NCI-H2196 (cell line): Measurements from ENCODE around the gene ZNF367.

Source experiments
- DNase-seq: peaks from one replicate; lab custom pipeline; 2025; ENCODE audit not compliant: unreplicated experiment; lab: John Stamatoyannopoulos, UW

The ZNF367 gene

GRCh38 chr9:96437454-96437853 lies 19.3 kb upstream of the ZNF367 start:
- DNase-seq = no peak

- no peak for DNase-seq
These were observed 18.4 kb upstream of the ZNF367 start for GRCh38 chr9:96436456-96437126.

GRCh38 chr9:96436063-96436455 lies 17.9 kb upstream of the ZNF367 start:
- DNase-seq = no peak

GRCh38 chr9:96435345-96435744 lies 17.2 kb upstream of the ZNF367 start:
- DNase-seq = no peak

- DNase-seq = no peak
These were observed 12.2 kb upstream of the ZNF367 start for GRCh38 chr9:96430377-96430776.

DNA sequence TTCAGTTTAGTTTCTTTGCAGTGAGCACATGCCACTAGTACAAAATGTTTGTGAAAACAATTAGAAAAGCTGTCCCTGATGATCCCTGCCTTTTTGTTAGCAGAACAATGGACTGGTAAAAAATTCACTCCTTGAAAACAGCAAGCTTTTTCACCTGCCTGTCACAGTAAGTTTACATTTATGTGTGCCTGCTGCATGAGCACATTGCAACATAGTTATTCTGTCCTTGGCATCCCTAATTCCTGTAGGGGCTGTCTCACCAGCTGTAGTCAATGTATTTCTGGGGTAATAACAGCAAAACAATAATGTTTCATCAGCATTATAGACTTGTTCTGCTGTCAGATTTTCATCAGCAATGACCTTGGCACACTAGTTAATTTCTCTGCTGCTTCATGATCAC lies 11.6 kb upstream of the ZNF367 start:
- DNase-seq = no peak

GRCh38 chr9:96425500-96426169 lies 7.5 kb upstream of the ZNF367 start:
- no peak for DNase-seq

- no peak for DNase-seq
These were observed 5.8 kb upstream of the ZNF367 start for GRCh38 chr9:96423985-96424336.

DNA sequence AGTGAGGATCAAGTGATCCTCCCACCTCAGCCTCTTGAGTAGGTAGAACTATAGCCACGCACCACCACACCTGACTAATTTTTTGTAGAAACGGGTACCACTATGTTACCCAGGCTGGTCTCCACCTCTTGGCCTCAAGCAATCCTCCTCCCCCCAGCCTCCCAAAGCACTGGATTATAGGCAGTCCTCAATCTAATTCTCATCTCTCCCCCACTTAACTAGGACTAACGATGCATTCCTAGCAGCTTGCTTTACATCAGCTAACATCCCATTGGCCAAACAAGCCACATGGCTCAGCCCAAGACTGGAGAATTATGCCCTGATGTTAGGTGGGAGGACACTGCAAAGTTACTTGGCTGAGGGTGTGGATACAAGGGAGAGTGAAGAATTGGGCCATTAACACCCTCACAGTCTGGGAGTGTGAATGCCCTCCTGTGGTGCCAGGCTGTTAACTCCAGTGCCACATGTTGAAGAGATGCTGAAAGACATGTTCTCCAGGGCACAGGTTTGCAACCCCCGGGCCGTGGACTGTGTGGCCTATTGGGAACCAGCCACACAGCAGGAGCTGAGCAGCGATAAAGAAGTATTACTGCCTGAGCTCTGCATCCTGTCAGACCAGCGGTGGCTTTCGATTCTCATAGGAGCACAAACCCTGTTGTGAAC lies 5.3 kb upstream of the ZNF367 start:
- no peak for DNase-seq

DNA sequence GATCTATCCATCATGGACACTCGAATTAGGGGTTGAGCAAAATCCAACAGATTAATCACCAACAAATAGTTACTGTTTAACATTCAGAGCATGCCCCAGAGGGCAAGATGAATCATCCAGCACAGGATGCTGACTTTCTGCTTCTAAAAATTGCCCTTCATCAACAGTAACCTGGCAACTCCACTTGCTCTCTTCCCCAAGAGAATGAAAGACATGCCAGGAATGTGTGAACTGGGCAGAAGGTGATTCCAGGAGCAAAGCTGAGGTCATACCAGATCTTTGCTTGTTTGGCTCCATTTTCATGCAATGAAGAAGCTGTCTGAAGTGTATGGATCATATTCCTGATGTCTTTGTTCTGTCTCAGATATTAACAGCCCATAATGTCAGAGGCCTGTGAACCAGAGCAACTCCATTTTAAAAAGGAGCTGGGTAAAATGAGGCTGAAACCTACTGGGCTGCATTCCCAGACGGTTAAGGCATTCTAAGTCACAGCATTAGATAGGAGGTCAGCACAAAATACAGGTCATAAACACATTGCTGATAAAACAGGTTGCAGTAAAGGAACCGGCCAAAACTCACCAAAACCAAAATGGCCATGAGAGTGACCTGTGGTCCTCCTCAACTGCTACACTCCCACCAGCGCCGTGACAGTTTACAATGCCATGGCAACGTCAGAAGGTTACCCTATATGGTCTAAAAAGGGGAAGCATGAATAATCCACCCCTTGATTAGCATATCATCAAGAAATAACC lies 2.5 kb upstream of the ZNF367 start:
- peak; percentile 63 for DNase-seq

DNA sequence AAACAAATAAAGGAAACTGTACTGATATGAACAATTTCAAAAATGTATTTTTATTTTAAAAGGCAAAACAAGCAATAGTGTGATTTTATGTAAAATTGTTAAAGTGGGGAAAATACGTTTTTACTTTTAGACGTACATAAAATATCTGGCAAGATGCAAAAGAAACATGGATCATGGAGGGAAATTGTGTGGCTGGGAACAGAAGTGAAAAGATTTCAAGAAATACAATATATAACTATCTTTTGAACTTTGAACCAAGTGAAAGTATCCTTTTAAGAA lies 1.5 kb upstream of the ZNF367 start:
- no peak for DNase-seq

DNA sequence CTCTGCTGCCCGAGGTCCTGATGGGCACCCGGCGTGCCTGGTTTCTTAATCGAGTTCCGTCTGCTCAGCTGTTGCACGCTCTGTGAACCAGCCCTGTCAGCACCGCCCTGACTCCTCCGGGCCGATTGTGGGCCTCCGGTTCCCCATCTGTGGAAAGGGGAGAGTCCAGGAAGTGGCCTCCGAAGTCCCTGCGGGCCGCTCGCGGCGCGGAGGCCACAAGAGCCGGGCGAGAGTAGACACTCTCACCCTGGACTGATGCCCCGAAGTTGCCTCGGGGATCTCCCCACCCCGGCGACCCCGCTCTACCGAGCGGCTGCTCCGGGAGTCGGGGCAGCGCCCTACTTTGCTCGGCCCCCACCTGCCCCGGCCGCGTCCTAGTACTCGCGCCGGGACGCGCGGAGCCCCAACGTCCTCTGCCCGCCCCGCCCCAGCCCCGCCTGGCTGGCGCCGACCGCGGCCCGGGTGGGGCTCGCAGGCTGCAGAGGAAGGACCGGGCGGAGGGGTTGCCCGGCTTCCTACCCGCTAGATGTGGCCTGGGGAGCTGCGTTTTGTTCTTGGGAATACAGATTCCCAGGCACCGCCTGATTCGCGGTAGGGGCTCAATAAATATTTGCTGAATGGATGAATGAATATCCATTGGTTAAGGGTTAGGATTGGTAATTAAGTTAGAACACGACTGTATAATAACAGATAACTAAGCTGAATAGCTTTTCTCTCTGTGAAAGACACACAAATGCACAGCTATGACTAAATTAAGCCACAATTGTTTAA lies 935 bp upstream of the ZNF367 start:
- DNase-seq = peak; percentile 60

DNA sequence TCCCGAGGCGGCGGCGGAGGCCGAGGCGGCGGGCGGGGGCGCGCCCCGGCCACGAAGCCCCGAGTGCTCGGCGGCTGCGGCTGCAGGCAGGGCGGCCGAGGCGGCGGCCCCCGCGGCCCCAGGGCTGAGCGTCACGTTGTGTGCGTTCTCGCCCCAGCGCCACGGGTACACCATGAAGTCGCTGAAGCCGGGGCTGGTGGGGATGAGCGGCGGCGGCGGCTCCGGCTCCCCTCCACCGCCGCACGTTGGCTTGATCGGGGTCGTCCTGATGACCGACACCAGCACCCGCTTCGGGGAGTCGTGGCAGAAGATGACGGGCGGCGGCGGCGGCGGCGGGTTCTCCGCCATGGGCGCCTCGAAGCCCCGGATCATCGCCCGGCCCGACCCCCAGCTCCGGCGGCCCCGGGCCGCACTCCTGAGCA lies 498 bp downstream of the ZNF367 start:
- DNase-seq = no peak

- peak; percentile 92 for DNase-seq
These were observed 1.1 kb downstream of the ZNF367 start for GRCh38 chr9:96417051-96417586.

- DNase-seq = no peak
These were observed 4.6 kb downstream of the ZNF367 start for GRCh38 chr9:96413302-96414221.

DNA sequence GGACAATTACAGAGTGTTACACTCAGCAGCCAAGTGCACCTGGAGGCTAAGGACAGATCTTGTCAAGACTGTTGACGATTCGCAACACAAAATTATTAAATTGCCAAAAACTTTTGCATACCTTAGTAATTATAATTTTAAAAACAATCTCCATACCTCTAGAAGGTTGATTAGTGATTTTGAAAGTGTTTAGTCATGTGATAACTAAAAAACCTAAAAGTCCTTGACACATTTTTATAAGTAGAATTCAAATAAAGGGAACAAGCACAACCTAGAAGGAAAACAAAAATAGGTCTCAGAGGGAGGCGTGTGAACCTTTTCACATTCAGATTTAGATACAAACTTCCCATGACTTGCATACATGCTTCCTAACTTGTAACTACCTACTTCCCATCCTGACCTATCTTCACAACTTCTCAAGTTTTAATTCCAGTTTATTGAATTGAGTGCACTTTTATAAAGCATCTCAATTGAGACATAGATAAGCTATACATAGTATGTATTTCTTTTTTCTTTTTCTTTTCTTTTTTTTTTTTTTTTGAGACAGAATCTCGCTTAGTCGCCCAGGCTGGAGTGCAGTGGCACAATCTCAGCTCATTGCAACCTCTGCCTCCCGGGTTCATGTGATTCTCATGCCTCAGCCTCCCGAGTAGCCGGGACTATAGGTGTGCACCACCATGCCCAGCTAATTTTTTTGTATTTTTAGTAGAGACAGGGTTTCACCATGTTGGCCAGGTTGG lies 5.8 kb downstream of the ZNF367 start:
- DNase-seq = no peak

- DNase-seq = no peak
These were observed 6.9 kb downstream of the ZNF367 start for GRCh38 chr9:96411129-96411838.

DNA sequence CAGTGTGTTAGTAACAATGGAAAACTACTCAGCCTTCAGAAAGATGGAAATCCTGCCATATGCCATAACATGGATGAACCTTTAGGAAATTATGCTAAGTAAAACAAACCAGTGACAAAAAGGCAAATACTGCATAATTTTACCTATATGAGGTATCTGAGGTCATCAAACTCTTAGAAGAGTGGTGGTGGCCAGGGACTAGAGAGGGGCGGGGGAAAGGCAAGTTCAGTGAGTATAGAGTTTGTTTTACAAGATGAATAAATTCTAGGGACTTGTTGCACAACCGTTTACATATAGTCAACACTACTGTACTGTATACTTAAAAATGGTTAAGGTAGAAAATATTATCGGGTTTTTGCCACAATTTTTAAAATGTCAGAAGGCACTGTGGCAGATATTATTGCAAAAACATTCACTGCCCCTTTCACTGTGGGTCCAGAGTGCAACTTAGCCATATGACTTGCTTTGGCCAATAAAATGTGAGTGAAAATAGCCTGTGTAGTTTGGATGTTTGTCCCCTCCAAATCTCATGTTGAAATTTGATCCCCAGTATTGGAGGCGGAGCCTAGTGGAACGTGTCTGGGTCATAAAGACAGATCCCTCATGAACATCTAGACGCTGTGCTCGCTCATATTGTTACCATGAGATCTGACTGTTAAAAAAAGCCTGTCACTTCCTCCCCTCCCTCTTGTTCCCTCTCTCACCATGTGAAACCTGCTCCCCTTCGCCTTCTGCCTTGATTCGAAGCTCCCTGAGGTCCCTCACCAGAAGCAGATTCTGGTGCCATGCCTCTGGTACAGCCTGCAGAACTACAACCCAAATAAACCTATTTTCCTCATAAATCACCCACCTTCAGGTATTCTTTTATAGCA lies 9.5 kb downstream of the ZNF367 start:
- DNase-seq = no peak
